B cell (primary cell): ENCODE measurements around the gene SLC39A12. TPM values are rescaled to one million over a fixed set of nuclear protein-coding genes. Genes with fewer than 3 reads are reported as not detected.

ENCODE experiments used
- ATAC-seq: fragments of 200-7000 bp; cut with Tn5 transposase; one replicate; pipeline ENCODE4 v1.10.0; 2021; ENCODE audit warnings: low read depth, mild to moderate bottlenecking, moderate number of reproducible peaks, moderate library complexity
- CTCF ChIA-PET: fragments of 350-600 bp; sonication (Branson Sonifier 250); formaldehyde crosslinking; loops from one replicate; lab custom pipeline; 2021; ENCODE audit warnings: antibody characterized with exemption, inconsistent platforms; lab: Charles Lee
- POLR2A ChIA-PET: fragments of 350-600 bp; sonication (Branson Sonifier 250); formaldehyde crosslinking; loops from one replicate; lab custom pipeline; 2021; ENCODE audit warnings: antibody characterized with exemption; lab: Charles Lee
- DNase-seq: peaks from one replicate; pipeline ENCODE4 v3.0.0; 2013
- H2AFZ ChIP-seq: 2 replicates; pipeline ENCODE4 v1.6.1; 2012; ENCODE audit warnings: mild to moderate bottlenecking, low read depth, low read length; ENCODE audit not compliant: insufficient read depth, poor library complexity, severe bottlenecking
- H3K27ac ChIP-seq, 2 donors: 1 replicate in 1 of 2; 2 replicates in 1 of 2; pipeline ENCODE4 v1.5.1; 2012 to 2013; ENCODE audit warnings: low read length in 2 of 2, mild to moderate bottlenecking in 2 of 2, moderate library complexity in 1 of 2
- H3K27me3 ChIP-seq, 4 experiments: fragments of 200-600 bp in 1 of 4; sonication (generic) in 1 of 4; replicated peaks in 1 of 4; 1 replicate in 2 of 4; 2 replicates in 2 of 4; pipeline versions ENCODE4 v1.6.1 to v1.7.0; 2013 to 2016; ENCODE audit warnings: low read length in 3 of 4, mild to moderate bottlenecking in 2 of 4, mixed read lengths in 1 of 4, moderate library complexity in 1 of 4; ENCODE audit not compliant: insufficient read depth in 4 of 4, control insufficient read depth in 3 of 4; ENCODE audit errors: control extremely low read depth in 1 of 4
- H3K36me3 ChIP-seq, 2 experiments: replicated peaks in 1 of 2; 1 replicate in 1 of 2; 2 replicates in 1 of 2; pipeline versions ENCODE4 v1.6.1 to v1.7.1; 2013; ENCODE audit warnings: low read length in 1 of 2; ENCODE audit not compliant: insufficient read depth in 2 of 2, control insufficient read depth in 1 of 2; ENCODE audit errors: control extremely low read depth in 1 of 2, extremely low read depth in 1 of 2
- H3K4me1 ChIP-seq, 2 donors: fragments of 200-600 bp in 1 of 2; sonication (generic) in 1 of 2; 1 replicate in 1 of 2; 2 replicates in 1 of 2; pipeline versions ENCODE4 v1.5.1 to v1.6.1; 2013 to 2017; ENCODE audit warnings: low read length in 2 of 2; ENCODE audit not compliant: control insufficient read depth in 2 of 2, insufficient read depth in 2 of 2
- H3K4me2 ChIP-seq: replicated peaks from 2 replicates; pipeline ENCODE3; 2012; ENCODE audit warnings: mild to moderate bottlenecking, low read depth, low read length; ENCODE audit not compliant: poor library complexity, severe bottlenecking
- H3K4me3 ChIP-seq, 5 experiments: fragments of 200-600 bp in 1 of 5; sonication (generic) in 1 of 5; 1 replicate in 3 of 5; 2 replicates in 2 of 5; pipeline versions ENCODE4 v1.5.1 to v1.7.0; 2011 to 2016; ENCODE audit warnings: low read length in 4 of 5, mild to moderate bottlenecking in 4 of 5, low read depth in 2 of 5, control low read depth in 1 of 5, moderate library complexity in 1 of 5; ENCODE audit not compliant: insufficient read depth in 1 of 5; ENCODE audit errors: control extremely low read depth in 1 of 5, extremely low read depth in 1 of 5
- H3K79me2 ChIP-seq: fragments of 200-600 bp; sonication (generic); one replicate; pipeline ENCODE4 v1.6.0; 2016; ENCODE audit warnings: low read length; ENCODE audit not compliant: control insufficient read depth, insufficient read depth
- H3K9ac ChIP-seq: fragments of 200-600 bp; sonication (generic); 2 replicates; pipeline ENCODE4 v1.6.1; 2017; ENCODE audit warnings: mild to moderate bottlenecking, low read length, moderate library complexity
- H3K9me3 ChIP-seq, 3 donors: one replicate each; pipeline versions ENCODE4 v1.6.1 to v1.7.1; 2013; ENCODE audit warnings: low read length in 2 of 3; ENCODE audit not compliant: control insufficient read depth in 2 of 3, insufficient read depth in 1 of 3; ENCODE audit errors: control extremely low read depth in 1 of 3
- H4K20me1 ChIP-seq: 2 replicates; pipeline ENCODE4 v1.6.0; 2012; ENCODE audit warnings: mild to moderate bottlenecking, low read length; ENCODE audit not compliant: insufficient read depth, control insufficient read depth, poor library complexity, severe bottlenecking
- H3K27ac Mint-ChIP-seq: one replicate; pipeline ENCODE4 v1.8.0; 2021; ENCODE audit warnings: mixed read lengths
- H3K27me3 Mint-ChIP-seq: one replicate; pipeline ENCODE4 v1.8.0; 2021; ENCODE audit warnings: mixed read lengths
- H3K4me1 Mint-ChIP-seq: one replicate; pipeline ENCODE4 v1.8.0; 2021; ENCODE audit warnings: mixed read lengths
- H3K4me3 Mint-ChIP-seq: one replicate; pipeline ENCODE4 v1.8.0; 2021; ENCODE audit warnings: mixed read lengths
- H3K9me3 Mint-ChIP-seq: one replicate; pipeline ENCODE4 v1.8.0; 2022; ENCODE audit warnings: mixed read lengths; ENCODE audit not compliant: insufficient read depth
- CTCF ChIP-seq: fragments of 200-600 bp; IDR thresholded peaks from one replicate; pipeline ENCODE4 v1.8.0; 2022; ENCODE audit warnings: antibody characterized with exemption, mild to moderate bottlenecking
- EZH2 ChIP-seq: IDR thresholded peaks from 2 replicates; pipeline ENCODE4 v1.6.1; 2012; ENCODE audit warnings: borderline replicate concordance, low read depth, mild to moderate bottlenecking, moderate library complexity, low read length; ENCODE audit not compliant: insufficient read depth, poor library complexity, severe bottlenecking
- WGBS: methylation state at CpG from one replicate; pipeline ENCODE4 v1.1.5; 2013; ENCODE audit warnings: missing lambda C conversion rate; ENCODE audit not compliant: insufficient coverage; 5-methylcytosine and 5-hydroxymethylcytosine counted together
- intact Hi-C: fragments of 100-400 bp; cut with micrococcal nuclease; formaldehyde crosslinking; loops from one replicate; pipeline ENCODE4 v1.10.0; 2022
- polyA plus RNA-seq: library from polyadenylated mRNA; depleted of rRNA; stranded (reverse); fragments of >200 nt; gene quantifications from 2 replicates; pipeline ENCODE4 v1.2.3, GENCODE V29; 2012
- total RNA-seq, 2 donors: library from RNA; stranded (reverse); fragments of 120-200 nt in 1 of 2; gene quantifications; 1 replicate in 1 of 2; 2 replicates in 1 of 2; pipeline versions ENCODE4 v1.2.3 to v1.2.4, GENCODE V29; 2013 to 2022

The SLC39A12 gene
- total and polyA plus RNA-seq, 2 donors (not counting 1 experiment from before 2014, with no cell fraction given) = not detected

GRCh38 chr10:18000601-18001000 lies 48.9 kb downstream of the SLC39A12 start:
- H2AFZ ChIP-seq = no peak overlapping the region
- no peaks in the 10 kb centered on the region for H3K36me3 ChIP-seq
- Mint-ChIP-seq H3K4me3 (no peak overlapping the region), H3K27ac (no peak overlapping the region), H3K9me3 (no peaks in the 10 kb centered on the region), H3K4me1 (peaks cover 7% of the 10 kb centered on the region), H3K27me3 (no peaks in the 10 kb centered on the region)
- no peak overlapping the region for H3K4me2 ChIP-seq
- no peaks in the 10 kb centered on the region for H4K20me1 ChIP-seq
- DNase-seq = no peak
- H3K9ac ChIP-seq = no peak overlapping the region
- H3K27ac ChIP-seq = no peak overlapping the region
- H3K27me3 ChIP-seq = no peaks in the 10 kb centered on the region
- peaks cover 0 to 2% of the 10 kb centered on the region in 2 donors for H3K4me1 ChIP-seq
- H3K9me3 ChIP-seq = no peaks in the 10 kb centered on the region
- TF ChIP-seq CTCF = no peak
- no peak for TF ChIP-seq EZH2
- H3K79me2 ChIP-seq = no peaks in the 10 kb centered on the region
- ATAC-seq = no peak
- ChIA-PET CTCF (no interaction called here), POLR2A (no interaction called here)
- no CpG with 5 or more reads among the region's 2 CpGs for WGBS
- H3K4me3 ChIP-seq = no peak overlapping the region
- intact Hi-C loops = no loop called here

- ATAC-seq = no peak
- H3K79me2 ChIP-seq = no peaks in the 10 kb centered on the region
- intact Hi-C loops = no loop called here
Measured at GRCh38 chr10:18005445-18005780, 53.7 kb downstream of the SLC39A12 start.

More at GRCh38 chr10:18005445-18005780, 53.7 kb downstream of the SLC39A12 start:
- peaks cover 4% of the 10 kb centered on the region for H3K27me3 Mint-ChIP-seq
- H3K4me3 Mint-ChIP-seq = no peak overlapping the region
- Histone ChIP-seq H3K4me3 (no peak overlapping the region), H3K27me3 (no peaks in the 10 kb centered on the region), H3K36me3 (no peaks in the 10 kb centered on the region), H4K20me1 (no peaks in the 10 kb centered on the region), H3K9me3 (no peaks in the 10 kb centered on the region), H2AFZ (no peak overlapping the region), H3K4me1 (peaks cover 0 to 2% of the 10 kb centered on the region in 2 donors), H3K27ac (no peak overlapping the region), H3K4me2 (no peak overlapping the region), H3K9ac (no peak overlapping the region)
- H3K27ac Mint-ChIP-seq = no peak overlapping the region
- ChIA-PET CTCF (no interaction called here), POLR2A (no interaction called here)
- no peaks in the 10 kb centered on the region for H3K9me3 Mint-ChIP-seq
- TF ChIP-seq EZH2 = no peak
- TF ChIP-seq CTCF = no peak
- peaks cover 3% of the 10 kb centered on the region for H3K4me1 Mint-ChIP-seq
- no peak for DNase-seq
- WGBS = no CpG with 5 or more reads among the region's 3 CpGs
